Transverse colon (tissue), 4 donors: ENCODE data around the gene DMGDH. TPM values are rescaled to one million over a fixed set of nuclear protein-coding genes. Genes with fewer than 3 reads are reported as not detected.

Source experiments
- DNase-seq: peaks from one replicate; pipeline ENCODE4 v3.0.0-alpha.2; 2019
- H3K27ac ChIP-seq, 4 donors: fragments of 200-600 bp; sonication (generic); 2 replicates each; pipeline ENCODE4 v1.5.1; 2016 to 2018; ENCODE audit warnings: inconsistent platforms in 4 of 4
- H3K27me3 ChIP-seq: fragments of 200-600 bp; sonication (generic); 2 replicates; pipeline ENCODE4 v1.5.1; 2017; ENCODE audit warnings: inconsistent platforms
- H3K36me3 ChIP-seq, 4 donors: fragments of 200-600 bp; sonication (generic); 2 replicates each; pipeline ENCODE4 v1.5.1; 2017 to 2019; ENCODE audit warnings: inconsistent platforms in 4 of 4
- H3K4me1 ChIP-seq, 4 donors: fragments of 200-600 bp; sonication (generic); 2 replicates each; pipeline ENCODE4 v1.5.1; 2017 to 2020; ENCODE audit warnings: inconsistent platforms in 4 of 4
- H3K4me3 ChIP-seq, 4 donors: fragments of 200-600 bp; sonication (generic); 1 replicate in 1 of 4; 2 replicates in 3 of 4; pipeline versions ENCODE4 v1.5.1 to v1.6.1; 2017 to 2019; ENCODE audit warnings: inconsistent platforms in 4 of 4
- H3K9me3 ChIP-seq, 2 donors: fragments of 200-600 bp; sonication (generic); 2 replicates each; pipeline ENCODE4 v1.5.1; 2017 to 2019; ENCODE audit warnings: inconsistent platforms in 2 of 2
- CTCF ChIP-seq, 5 experiments: fragments of 200-600 bp in 3 of 5; fragments of 450-650 bp in 2 of 5; sonication (generic) in 3 of 5; IDR thresholded peaks; 1 replicate in 2 of 5; 2 replicates in 3 of 5; pipeline ENCODE4 v1.5.1; 2016 to 2017; ENCODE audit warnings: antibody characterized with exemption in 5 of 5, inconsistent platforms in 3 of 5, mild to moderate bottlenecking in 2 of 5, moderate library complexity in 1 of 5
- EP300 ChIP-seq: sonication (generic); formaldehyde crosslinking; IDR thresholded peaks from one replicate; pipeline ENCODE4 v1.6.1; 2017; ENCODE audit warnings: antibody characterized with exemption, low read depth
- POLR2A ChIP-seq: fragments of 450-650 bp; IDR thresholded peaks from one replicate; pipeline ENCODE4 v1.6.1; 2016; ENCODE audit warnings: antibody characterized with exemption, mild to moderate bottlenecking, moderate library complexity
- POLR2AphosphoS5 ChIP-seq, 3 donors: sonication (generic); formaldehyde crosslinking; IDR thresholded peaks; one replicate each; pipeline ENCODE4 v1.6.1; 2016; ENCODE audit warnings: antibody characterized with exemption in 3 of 3
- WGBS, 2 donors: methylation state at CpG; one replicate each; pipeline ENCODE4 v1.1.5; 2018; ENCODE audit warnings: low coverage in 1 of 2; 5-methylcytosine and 5-hydroxymethylcytosine counted together
- in situ Hi-C, 4 donors: fragments of 200-750 bp; cut with MboI; loops; one replicate each; pipeline versions ENCODE4 v1.15.0 to v1.15.1; 2017; ENCODE audit warnings: low sequenced_read_pairs in 3 of 4, low pct_ligation_motif_present in 1 of 4, low pct_unique_long_range_greater_than_20kb in 1 of 4
- intact Hi-C: fragments of 100-400 bp; cut with DNase I; formaldehyde crosslinking; loops from one replicate; pipeline ENCODE4 v1.15.1; 2023; ENCODE audit warnings: low total_unique reads
- total RNA-seq, 4 donors: library from RNA; depleted of rRNA; stranded (reverse); fragments of >200 nt; gene quantifications; one replicate each; pipeline ENCODE4 v1.1.0, GENCODE V29; 2016

The DMGDH gene
- total RNA-seq, 4 donors from 2014 or later: 0.41 to 2.7 TPM; not detected in 2

- H3K4me3 ChIP-seq: no peak overlapping the region
- 94 to 95% methylated on average over 4 of the region's 4 CpGs for WGBS, 2 donors
- H3K27ac ChIP-seq: no peak overlapping the region
- no peaks in the 10 kb centered on the region for H3K4me1 ChIP-seq
- in situ Hi-C loops (no loop called here), intact Hi-C loops (no loop called here)
- DNase-seq: no peak
- H3K9me3 ChIP-seq: no peaks in the 10 kb centered on the region
- TF ChIP-seq CTCF (IDR thresholded peaks at IDR 0.05) (no peak), POLR2AphosphoS5 (IDR thresholded peaks at IDR 0.05) (no peak), POLR2A (no peak), EP300 (no peak)
- H3K36me3 ChIP-seq: no peaks in the 10 kb centered on the region
- no peaks in the 10 kb centered on the region for H3K27me3 ChIP-seq
Measured at GRCh38 chr5:79059674-79060073, 9.8 kb downstream of the DMGDH start.

DNA sequence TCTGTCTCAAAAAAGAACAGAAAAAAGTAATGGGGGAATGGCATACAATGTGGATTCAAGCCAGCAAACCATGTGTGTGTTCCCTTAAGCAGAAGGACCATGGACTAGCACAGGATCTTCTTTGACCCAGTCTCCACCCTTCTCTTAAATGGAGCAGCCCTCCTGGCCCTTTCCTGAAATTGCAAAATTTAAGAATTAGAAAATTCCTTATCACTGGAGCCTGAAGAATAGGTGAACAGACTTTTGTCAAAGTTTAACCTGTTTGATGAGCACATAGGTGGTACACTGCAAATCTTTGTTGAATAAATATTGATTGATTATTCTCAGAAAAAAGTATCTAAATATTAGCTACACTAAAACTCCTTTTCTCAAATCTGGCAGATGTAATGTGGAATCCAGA lies 12.6 kb downstream of the DMGDH start:
- no peak for DNase-seq
- Histone ChIP-seq H3K9me3 (no peaks in the 10 kb centered on the region), H3K36me3 (no peaks in the 10 kb centered on the region), H3K27me3 (no peaks in the 10 kb centered on the region), H3K27ac (no peak overlapping the region), H3K4me1 (no peaks in the 10 kb centered on the region), H3K4me3 (no peak overlapping the region)
- intact Hi-C loops: no loop called here
- TF ChIP-seq EP300 (no peak), POLR2A (no peak), CTCF (IDR thresholded peaks at IDR 0.05) (no peak), POLR2AphosphoS5 (IDR thresholded peaks at IDR 0.05) (no peak)
- in situ Hi-C loops: no loop called here

- no peaks in the 10 kb centered on the region for H3K9me3 ChIP-seq
- intact Hi-C loops (no loop called here), in situ Hi-C loops (no loop called here)
- no peak overlapping the region for H3K27ac ChIP-seq
- no peak for DNase-seq
- H3K36me3 ChIP-seq: no peaks in the 10 kb centered on the region
- 76 to 86% methylated on average over 1 of the region's 1 CpG for WGBS, 2 donors
- no peaks in the 10 kb centered on the region for H3K4me1 ChIP-seq
- TF ChIP-seq POLR2AphosphoS5 (IDR thresholded peaks at IDR 0.05) (no peak), CTCF (IDR thresholded peaks at IDR 0.05) (no peak), EP300 (no peak), POLR2A (no peak)
- H3K4me3 ChIP-seq: no peak overlapping the region
- no peaks in the 10 kb centered on the region for H3K27me3 ChIP-seq
Measured at GRCh38 chr5:79055017-79055416, 14.5 kb downstream of the DMGDH start.

DNA sequence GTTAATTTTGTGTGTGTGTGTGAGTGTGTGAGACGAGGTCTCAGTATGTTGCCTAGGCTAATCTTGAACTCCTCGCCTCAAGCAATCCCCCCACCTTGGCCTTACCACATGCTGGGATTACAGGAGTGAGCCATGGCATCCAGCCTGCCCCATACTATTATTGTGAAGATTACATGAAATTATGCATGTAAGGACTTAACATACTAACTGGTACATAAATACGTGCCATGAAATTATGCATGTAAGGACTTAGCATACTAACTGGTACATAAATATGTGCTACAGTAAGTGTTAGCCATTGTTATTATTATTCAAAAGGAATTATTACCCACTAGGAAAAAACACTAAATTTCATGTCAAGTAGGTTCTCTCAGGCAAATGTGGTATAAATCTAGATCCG lies 16.2 kb downstream of the DMGDH start:
- Histone ChIP-seq H3K9me3 (no peaks in the 10 kb centered on the region), H3K4me3 (no peak overlapping the region), H3K36me3 (no peaks in the 10 kb centered on the region), H3K4me1 (no peaks in the 10 kb centered on the region), H3K27me3 (no peaks in the 10 kb centered on the region), H3K27ac (no peak overlapping the region)
- 83 to 93% methylated on average over 3 to 4 of the region's 4 CpGs for WGBS, 2 donors
- intact Hi-C loops: no loop called here
- in situ Hi-C loops: no loop called here
- TF ChIP-seq POLR2AphosphoS5 (IDR thresholded peaks at IDR 0.05) (no peak), EP300 (no peak), CTCF (IDR thresholded peaks at IDR 0.05) (no peak), POLR2A (no peak)
- DNase-seq: no peak
